Endodermal cell (in vitro differentiated cells): ENCODE data around the gene SLC7A1. TPM values are rescaled to one million over a fixed set of nuclear protein-coding genes. Genes with fewer than 3 reads are reported as not detected.

Experiments used
- DNase-seq: peaks from one replicate; pipeline ENCODE4 v3.0.0-alpha.2; 2017
- H3K27ac ChIP-seq: 2 replicates; pipeline ENCODE4 v1.5.1; 2013; ENCODE audit warnings: mild to moderate bottlenecking, low read depth, low read length, moderate library complexity
- H3K27me3 ChIP-seq: 2 replicates; pipeline ENCODE4 v1.6.1; 2013; ENCODE audit warnings: mild to moderate bottlenecking, low read length, moderate library complexity; ENCODE audit not compliant: insufficient read depth, control insufficient read depth, poor library complexity, severe bottlenecking
- H3K36me3 ChIP-seq: 2 replicates; pipeline ENCODE4 v1.7.0; 2013; ENCODE audit warnings: mild to moderate bottlenecking, low read length, moderate library complexity; ENCODE audit not compliant: control insufficient read depth, insufficient read depth
- H3K4me1 ChIP-seq: one replicate; pipeline ENCODE4 v1.7.0; 2013; ENCODE audit warnings: low read length; ENCODE audit not compliant: control insufficient read depth, insufficient read depth
- H3K4me3 ChIP-seq: 2 replicates; pipeline ENCODE4 v1.5.1; 2013; ENCODE audit warnings: mild to moderate bottlenecking, low read length, moderate library complexity
- H3K9ac ChIP-seq: 2 replicates; pipeline ENCODE4 v1.6.1; 2013; ENCODE audit warnings: mild to moderate bottlenecking, low read length, moderate library complexity; ENCODE audit not compliant: poor library complexity, severe bottlenecking; ENCODE audit errors: extremely low read depth
- H3K9me3 ChIP-seq: 2 replicates; pipeline ENCODE4 v1.6.1; 2013; ENCODE audit warnings: mild to moderate bottlenecking, low read length, moderate library complexity; ENCODE audit not compliant: control insufficient read depth
- H3K27ac Mint-ChIP-seq: 2 replicates; pipeline ENCODE4 v1.8.0; 2020; ENCODE audit warnings: mixed read lengths
- H3K27me3 Mint-ChIP-seq: 2 replicates; pipeline ENCODE4 v1.8.0; 2021; ENCODE audit warnings: mild to moderate bottlenecking, mixed read lengths; ENCODE audit not compliant: insufficient read depth
- H3K36me3 Mint-ChIP-seq: 2 replicates; pipeline ENCODE4 v1.8.0; 2020; ENCODE audit warnings: low read depth, mixed read lengths
- H3K4me1 Mint-ChIP-seq: 2 replicates; pipeline ENCODE4 v1.8.0; 2020; ENCODE audit warnings: mixed read lengths
- H3K4me3 Mint-ChIP-seq: 2 replicates; pipeline ENCODE4 v1.8.0; 2020; ENCODE audit warnings: mild to moderate bottlenecking, moderate library complexity, mixed read lengths
- H3K9me3 Mint-ChIP-seq: 2 replicates; pipeline ENCODE4 v1.8.0; 2020; ENCODE audit warnings: mild to moderate bottlenecking, mixed read lengths
- CTCF ChIP-seq: fragments of 200-600 bp; sonication (generic); conservative IDR thresholded peaks from 2 replicates; pipeline ENCODE4 v1.5.0; 2021; ENCODE audit warnings: antibody characterized with exemption, mild to moderate bottlenecking
- WGBS, 2 experiments: methylation state at CpG; one replicate each; pipeline versions ENCODE4 v1.1.5 to v1.1.7; 2013; ENCODE audit warnings: missing lambda C conversion rate in 2 of 2, mixed read lengths in 1 of 2; ENCODE audit not compliant: insufficient coverage in 1 of 2, insufficient read length in 1 of 2; 5-methylcytosine and 5-hydroxymethylcytosine counted together
- total RNA-seq, 2 donors: library from RNA; stranded (reverse); fragmentation: NEBNext Ultra II Directional in 1 of 2; extraction: Animal tissue kit (Norgen Biotek cat#: 25700) in 1 of 2; gene quantifications; 2 replicates in 1 of 2; 3 replicates in 1 of 2; pipeline ENCODE4 v1.2.1, GENCODE V29; 2021

The SLC7A1 gene
- total RNA-seq, 2 donors from 2014 or later, result 26.0 to 27.3 TPM

- H3K27ac ChIP-seq, result no peak overlapping the region
- H3K4me3 ChIP-seq, result no peak overlapping the region
- H3K9ac ChIP-seq, result no peak overlapping the region
- DNase-seq, result no peak
- peaks cover 27% of the 10 kb centered on the region for H3K4me1 Mint-ChIP-seq
- no peaks in the 10 kb centered on the region for H3K9me3 Mint-ChIP-seq
- H3K36me3 ChIP-seq, result no peaks in the 10 kb centered on the region
- H3K4me3 Mint-ChIP-seq, result no peak overlapping the region
- 92 to 93% methylated on average over 7 of the region's 7 CpGs for WGBS, 2 experiments
- no peaks in the 10 kb centered on the region for H3K9me3 ChIP-seq
- no peak overlapping the region for H3K27ac Mint-ChIP-seq
- no peaks in the 10 kb centered on the region for H3K27me3 Mint-ChIP-seq
- no peaks in the 10 kb centered on the region for H3K36me3 Mint-ChIP-seq
- no peaks in the 10 kb centered on the region for H3K27me3 ChIP-seq
- no peaks in the 10 kb centered on the region for H3K4me1 ChIP-seq
- no peak for TF ChIP-seq CTCF
Observed at GRCh38 chr13:29566206-29566605, 29.3 kb downstream of the SLC7A1 start.

- Histone ChIP-seq H3K27me3 (no peaks in the 10 kb centered on the region), H3K4me3 (no peak overlapping the region), H3K4me1 (no peaks in the 10 kb centered on the region), H3K9ac (no peak overlapping the region), H3K9me3 (no peaks in the 10 kb centered on the region), H3K27ac (no peak overlapping the region), H3K36me3 (no peaks in the 10 kb centered on the region)
- H3K4me3 Mint-ChIP-seq, result no peak overlapping the region
- H3K27ac Mint-ChIP-seq, result no peak overlapping the region
- DNase-seq, result no peak
- TF ChIP-seq CTCF, result no peak
- H3K27me3 Mint-ChIP-seq, result no peaks in the 10 kb centered on the region
- H3K36me3 Mint-ChIP-seq, result no peaks in the 10 kb centered on the region
- H3K9me3 Mint-ChIP-seq, result no peaks in the 10 kb centered on the region
- peaks cover 23% of the 10 kb centered on the region for H3K4me1 Mint-ChIP-seq
Observed at GRCh38 chr13:29564818-29565217, 30.7 kb downstream of the SLC7A1 start.

- H3K4me1 ChIP-seq, result no peaks in the 10 kb centered on the region
- Mint-ChIP-seq H3K9me3 (no peaks in the 10 kb centered on the region), H3K27ac (no peak overlapping the region), H3K4me1 (peaks cover 20% of the 10 kb centered on the region), H3K27me3 (no peaks in the 10 kb centered on the region), H3K36me3 (no peaks in the 10 kb centered on the region), H3K4me3 (no peak overlapping the region)
- no peak overlapping the region for H3K27ac ChIP-seq
- H3K9me3 ChIP-seq, result no peaks in the 10 kb centered on the region
- DNase-seq, result no peak
- no peaks in the 10 kb centered on the region for H3K27me3 ChIP-seq
- no peak for TF ChIP-seq CTCF
- no peak overlapping the region for H3K9ac ChIP-seq
- no peak overlapping the region for H3K4me3 ChIP-seq
- no peaks in the 10 kb centered on the region for H3K36me3 ChIP-seq
- WGBS, 2 experiments, result 94 to 97% methylated on average over 3 to 5 of the region's 5 CpGs
Observed at GRCh38 chr13:29564373-29564772, 31.1 kb downstream of the SLC7A1 start.
